Right renal pelvis (tissue), 4 donors: Measurements from ENCODE around the gene MORN1. TPM values are rescaled to one million over a fixed set of nuclear protein-coding genes. Genes with fewer than 3 reads are reported as not detected.
"Not testable (repeated sequence)": the region's sequence is repeated elsewhere in the genome, so short reads cannot be mapped to it uniquely, and the experiment has no call there.

Source experiments
- DNase-seq, 4 donors: peaks; one replicate each; pipeline ENCODE4 v3.0.0-alpha.2; 2013; ENCODE audit warnings: low read depth in 4 of 4, low spot score in 3 of 4, missing footprints in 1 of 4
- polyA plus RNA-seq, 4 donors: library from polyadenylated mRNA; unstranded; fragments of 120-200 nt; gene quantifications; one replicate each; pipeline ENCODE4 v1.2.1, GENCODE V29; 2013; ENCODE audit not compliant: insufficient read length in 4 of 4

Gene MORN1
- polyA plus RNA-seq, 4 donors, result 10.0 to 15.6 (median 11.5) TPM

GRCh38 chr1:2341706-2342383, 49.5 kb downstream of the MORN1 start:
- no peak for DNase-seq

DNA sequence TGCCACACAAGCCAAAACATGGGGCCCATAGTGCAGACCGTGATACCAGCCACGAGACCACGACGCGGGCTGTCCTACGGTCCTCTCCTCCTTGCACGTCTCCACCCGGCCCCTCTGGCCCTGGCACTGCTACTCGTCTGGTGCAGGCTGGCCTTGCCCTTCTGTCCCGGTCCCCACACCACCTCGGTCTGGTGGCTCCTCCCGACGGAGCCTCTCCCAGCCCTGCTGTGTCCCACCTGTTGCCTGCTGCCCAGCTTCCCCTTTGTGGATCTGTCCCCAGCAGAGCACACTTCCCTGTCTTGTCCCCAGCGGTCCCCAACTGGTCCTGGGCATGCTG, 50.5 kb downstream of the MORN1 start:
- DNase-seq, result no peak

- DNase-seq, result no peak
These were observed 51.1 kb downstream of the MORN1 start for GRCh38 chr1:2340086-2340917.

DNA sequence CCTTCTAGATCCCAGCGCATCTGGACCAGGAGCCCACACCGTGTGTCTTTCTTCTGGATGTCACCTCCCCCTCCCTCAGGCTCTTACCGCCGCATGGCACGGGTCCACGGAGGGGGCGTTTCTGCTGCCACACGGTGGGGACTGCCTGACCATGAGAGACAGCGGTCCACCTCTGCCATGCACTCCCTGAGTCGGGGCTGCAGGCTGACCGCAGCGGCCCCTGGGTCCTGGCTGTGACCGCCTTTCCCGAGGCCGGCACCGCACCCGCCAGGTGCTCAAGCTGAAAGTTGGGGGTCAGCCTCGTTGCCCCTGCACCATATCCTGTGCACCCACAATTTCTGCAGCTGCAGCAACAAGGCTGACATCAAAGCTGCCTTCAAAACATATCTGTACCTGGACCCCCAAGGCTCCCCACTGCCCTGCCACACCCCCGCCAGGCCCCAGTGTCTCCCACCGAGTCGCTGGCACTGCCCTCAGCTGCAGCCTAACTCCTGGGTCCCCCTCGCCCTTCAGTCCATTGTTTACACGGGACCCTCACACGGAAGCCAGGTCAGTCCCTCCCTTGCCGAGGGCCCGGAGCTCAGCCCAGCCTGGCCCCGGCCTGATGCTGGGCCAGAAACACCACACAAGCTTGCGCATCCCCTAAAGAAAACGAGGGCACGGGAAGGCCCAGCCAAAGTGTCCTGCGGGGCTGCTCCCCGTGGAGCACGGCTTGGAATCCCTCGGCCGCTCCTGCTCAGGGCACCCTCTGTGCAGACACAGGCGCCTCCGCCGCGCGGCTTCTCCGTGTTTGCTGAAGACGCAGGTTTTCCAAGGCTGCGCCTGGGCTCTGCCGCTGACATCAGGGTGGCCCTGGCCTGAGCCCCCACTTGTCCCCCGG, 51.9 kb downstream of the MORN1 start:
- no peak for DNase-seq

- DNase-seq, result no peak
These were observed 53.9 kb downstream of the MORN1 start for GRCh38 chr1:2337501-2337900.

DNA sequence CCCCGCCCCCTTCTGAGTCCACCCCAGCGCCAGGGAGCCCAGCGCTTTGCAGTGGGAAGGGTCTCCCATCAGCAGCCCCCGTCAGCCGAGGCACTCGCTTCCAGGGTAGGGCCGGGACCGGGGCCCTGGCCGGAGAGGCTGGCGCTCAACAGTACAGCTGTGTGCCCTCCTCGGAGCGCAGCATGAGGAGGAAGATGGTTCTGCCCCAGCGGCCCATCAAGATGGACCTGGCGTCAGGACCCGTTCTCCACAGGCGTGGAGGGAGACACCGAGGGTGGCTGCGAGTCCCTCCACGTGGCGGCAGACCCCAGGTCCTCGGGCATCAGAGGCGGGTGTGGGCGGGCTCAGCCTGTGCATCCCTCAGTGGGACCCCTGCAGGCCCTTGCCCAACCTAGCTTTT, 54.3 kb downstream of the MORN1 start:
- no peak for DNase-seq

GRCh38 chr1:2336499-2336898, 54.9 kb downstream of the MORN1 start:
- no peak for DNase-seq

- no peak for DNase-seq
These were observed 55.5 kb downstream of the MORN1 start for GRCh38 chr1:2335721-2336455.

DNA sequence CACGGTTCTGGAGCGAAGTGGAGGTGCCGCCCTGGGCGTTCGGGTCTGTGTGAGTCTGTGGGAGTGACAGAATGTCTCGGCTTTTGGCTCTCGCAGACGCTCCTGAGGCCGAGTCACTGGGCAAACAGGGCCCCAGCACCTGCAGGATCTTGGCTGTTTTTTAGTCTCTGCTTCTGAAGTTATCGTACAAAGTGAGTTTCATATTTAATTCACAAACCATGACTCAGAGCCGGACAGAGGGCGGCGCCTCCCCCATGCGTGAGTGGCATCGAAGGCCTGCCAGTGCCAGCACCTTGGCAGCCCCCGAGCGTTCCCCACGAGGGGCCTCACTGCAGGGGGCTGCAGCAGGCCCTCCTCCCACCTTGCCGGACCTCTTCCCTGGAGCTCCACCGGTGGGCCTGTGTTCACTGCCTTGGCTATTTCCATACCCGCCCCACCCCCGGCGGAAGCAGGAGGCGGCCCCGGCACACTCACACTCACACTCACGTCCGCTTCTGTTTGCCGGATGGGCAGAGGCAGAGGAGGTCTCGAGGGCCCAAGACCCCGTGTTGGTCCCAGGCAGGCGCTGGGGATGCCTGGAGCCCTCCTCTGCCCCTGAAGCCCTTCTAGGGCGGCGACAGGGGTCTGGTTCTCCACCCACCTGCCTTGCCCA, 56.3 kb downstream of the MORN1 start:
- DNase-seq, result no peak

DNA sequence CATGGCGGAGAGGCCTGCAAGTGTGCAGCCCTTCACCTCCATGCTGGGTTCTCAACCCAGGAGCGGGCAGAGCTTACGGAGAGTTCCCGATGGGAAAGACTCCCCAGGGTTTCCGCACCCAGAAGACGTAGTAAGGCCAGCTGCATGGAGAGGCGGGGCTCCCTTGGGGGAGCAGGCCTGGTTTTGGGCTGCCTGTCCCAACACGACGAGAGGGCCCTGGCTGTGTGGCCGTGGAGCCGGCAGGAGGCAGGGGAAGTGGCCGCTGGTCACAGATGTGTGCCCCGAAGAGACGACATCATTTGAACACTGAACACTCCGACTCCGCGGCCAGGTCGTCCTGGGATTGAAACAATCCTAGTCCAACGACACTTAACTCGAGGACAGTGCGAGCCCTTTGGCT, 57.0 kb downstream of the MORN1 start:
- no peak for DNase-seq

GRCh38 chr1:2331580-2331979, 59.8 kb downstream of the MORN1 start:
- DNase-seq, result not testable (repeated sequence)

- DNase-seq, result no peak
These were observed 60.2 kb downstream of the MORN1 start for GRCh38 chr1:2331200-2331544.

DNA sequence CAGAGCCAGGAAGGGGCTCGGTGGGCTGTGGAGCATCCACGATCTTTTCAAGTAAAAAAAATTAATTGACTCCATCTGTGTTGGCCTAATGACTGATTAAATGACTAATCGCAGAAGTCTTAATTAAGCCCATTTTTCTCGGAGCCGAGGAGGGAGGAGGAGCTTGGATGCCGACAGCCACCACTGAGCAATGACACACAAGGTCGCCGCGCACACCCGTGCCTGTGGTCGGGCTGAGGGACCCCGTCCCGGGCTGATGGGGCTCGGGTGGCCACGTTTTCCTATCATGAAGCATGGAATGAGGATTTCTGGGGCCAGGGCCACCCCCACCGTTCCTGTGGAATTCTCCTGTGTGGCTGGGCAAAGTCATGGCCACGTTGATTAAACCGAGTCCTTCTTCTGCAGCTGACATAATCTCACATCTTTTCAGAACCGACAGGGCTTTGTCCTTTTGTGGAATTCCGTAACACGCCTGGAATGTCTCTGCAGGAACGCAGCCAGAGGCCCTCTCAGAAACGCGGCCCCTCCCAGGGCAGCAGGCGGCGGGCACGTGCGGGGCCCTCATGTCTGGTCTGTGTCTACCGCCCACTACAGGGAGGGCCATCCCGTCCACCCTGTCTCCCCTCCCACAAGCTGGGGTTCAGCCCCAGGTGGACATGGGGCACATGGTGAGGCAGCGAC, 60.7 kb downstream of the MORN1 start:
- DNase-seq, result no peak

DNA sequence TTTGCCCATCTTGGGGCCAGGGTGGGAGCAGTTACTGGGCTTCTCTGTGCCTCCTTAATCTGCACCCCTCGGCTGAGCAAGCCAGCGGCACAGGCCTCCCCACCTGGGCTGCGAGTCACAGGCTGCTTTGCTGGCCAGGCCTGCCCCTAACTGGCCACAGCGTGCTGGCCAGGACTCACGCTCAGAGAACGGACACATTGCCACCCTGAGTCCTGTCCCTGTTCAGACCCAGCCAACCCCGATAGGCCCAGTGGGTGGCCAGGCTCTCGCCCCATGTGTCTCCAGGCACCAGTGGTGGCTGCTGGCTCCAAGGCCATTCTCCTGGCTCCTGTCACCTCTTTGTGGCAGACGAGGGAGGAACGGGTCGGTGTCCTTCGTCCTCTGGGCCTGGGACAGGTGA, 61.3 kb downstream of the MORN1 start:
- DNase-seq, result no peak

GRCh38 chr1:2328676-2329455, 62.5 kb downstream of the MORN1 start:
- DNase-seq, result no peak

GRCh38 chr1:2327841-2328240, 63.5 kb downstream of the MORN1 start:
- no peak for DNase-seq

DNA sequence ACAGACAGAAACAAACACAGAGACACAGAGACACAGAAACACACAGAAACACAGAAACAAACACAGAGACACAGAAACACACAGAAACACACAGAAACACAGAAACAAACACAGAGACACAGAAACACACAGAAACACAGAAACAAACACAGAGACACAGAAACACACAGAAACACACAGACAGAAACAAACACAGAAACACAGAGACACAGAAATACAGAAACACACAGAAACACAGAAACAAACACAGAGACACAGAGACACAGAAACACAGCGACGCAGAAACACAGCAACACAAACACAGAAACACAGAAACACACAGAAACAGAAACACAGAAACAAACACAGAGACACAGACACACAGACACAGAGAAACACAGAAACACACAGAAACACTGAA, 64.2 kb downstream of the MORN1 start:
- DNase-seq, result not testable (repeated sequence)

GRCh38 chr1:2326524-2326923, 64.8 kb downstream of the MORN1 start:
- no peak for DNase-seq
